NOMO-1 treated with dmso at 0.1 percent for 144 hours (cell line): ENCODE measurements around the gene DAB1.
A peak's percentile ranks its signal among the peaks of the same experiment; 100 is the strongest.

ENCODE experiments used
- DNase-seq: peaks from one replicate; lab custom pipeline; 2025; ENCODE audit not compliant: unreplicated experiment; lab: John Stamatoyannopoulos, UW

Gene DAB1

DNA sequence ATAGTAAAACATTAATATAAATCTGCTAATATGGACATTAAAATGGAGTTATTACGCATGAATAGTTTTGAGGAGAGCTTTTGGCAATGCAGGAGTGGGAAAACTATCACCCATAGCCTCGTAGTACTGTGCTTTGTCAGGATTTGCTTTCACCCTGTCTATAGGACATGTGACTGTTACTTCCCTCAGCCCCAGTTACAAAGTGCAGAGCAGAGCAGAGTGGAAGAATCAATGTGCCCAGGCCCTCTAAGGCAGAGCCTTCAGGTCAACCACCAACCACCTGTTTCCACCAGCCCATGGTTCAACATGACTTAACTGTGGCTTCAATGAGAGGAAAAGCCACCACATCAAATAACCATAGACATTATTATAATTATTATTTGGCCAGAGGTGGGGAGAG, 389.1 kb downstream of the DAB1 start:
- DNase-seq = no peak

DNA sequence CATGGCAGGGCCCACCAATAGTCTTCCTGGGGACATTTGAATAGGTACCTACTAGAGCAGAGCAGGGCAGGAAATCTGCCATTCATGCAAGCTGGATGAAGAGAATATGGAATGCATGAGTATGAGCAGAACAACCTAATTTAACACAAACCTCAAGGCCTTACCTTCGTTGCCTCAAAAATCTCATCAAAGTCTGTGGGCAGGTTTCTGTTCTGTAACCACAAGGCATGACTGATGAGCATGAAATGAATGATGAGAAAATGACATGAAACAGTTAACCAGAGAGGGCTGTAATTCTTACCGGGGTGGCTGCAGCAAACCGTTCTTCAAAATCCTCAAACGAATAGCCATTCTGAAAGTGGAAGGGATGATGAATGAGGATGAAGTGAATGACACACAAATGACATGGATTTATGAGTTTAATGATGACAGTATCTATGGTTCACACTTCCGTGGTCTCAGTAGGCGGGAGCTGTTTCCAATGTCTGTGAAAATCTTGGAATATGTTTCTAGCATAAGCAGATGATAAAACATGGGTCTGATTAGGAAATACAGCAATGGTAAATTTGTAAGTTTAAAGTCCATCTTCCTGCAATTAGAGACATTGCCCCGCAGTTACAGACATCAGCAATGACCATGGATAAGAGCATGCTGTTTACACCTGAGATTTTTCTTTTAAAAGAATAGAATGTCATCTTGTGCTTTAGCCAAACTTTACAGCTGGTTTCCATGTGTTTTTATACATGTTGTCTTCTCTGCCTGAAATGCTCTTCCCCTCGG, 390.4 kb downstream of the DAB1 start:
- no peak for DNase-seq

DNA sequence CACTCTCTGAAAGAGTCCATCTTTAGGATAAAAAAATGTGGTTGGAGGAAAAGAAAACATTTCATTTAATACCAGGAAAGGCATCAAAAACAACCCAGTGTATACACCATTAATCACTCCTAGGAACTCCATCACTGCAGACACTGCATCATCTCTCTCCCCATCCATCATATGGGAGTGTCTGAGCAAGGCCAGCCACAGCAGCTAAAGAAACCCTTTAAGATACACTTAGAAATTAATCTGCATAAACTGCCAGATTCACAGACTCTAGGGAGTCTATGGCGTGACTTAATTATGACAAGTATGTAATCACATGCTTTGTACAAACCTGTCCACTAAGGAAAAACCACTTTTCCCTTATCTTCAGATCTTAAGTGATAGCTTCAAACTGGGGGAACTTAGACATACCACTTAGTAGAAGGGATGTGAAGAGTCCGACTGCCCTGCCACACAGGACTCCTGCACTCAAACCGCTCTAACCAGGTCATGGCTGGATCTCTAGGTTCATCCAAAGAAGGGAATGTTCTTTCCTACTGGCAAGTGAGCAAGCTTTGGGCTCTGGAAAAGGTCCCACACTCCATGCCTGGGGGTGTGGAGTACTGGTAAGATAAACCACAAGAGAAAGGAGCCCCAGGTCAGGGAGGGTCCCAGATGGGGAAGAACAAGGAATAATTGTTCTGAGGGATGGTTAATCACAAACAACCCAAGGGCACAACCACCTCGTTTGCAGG, 397.1 kb downstream of the DAB1 start:
- DNase-seq = no peak

DNA sequence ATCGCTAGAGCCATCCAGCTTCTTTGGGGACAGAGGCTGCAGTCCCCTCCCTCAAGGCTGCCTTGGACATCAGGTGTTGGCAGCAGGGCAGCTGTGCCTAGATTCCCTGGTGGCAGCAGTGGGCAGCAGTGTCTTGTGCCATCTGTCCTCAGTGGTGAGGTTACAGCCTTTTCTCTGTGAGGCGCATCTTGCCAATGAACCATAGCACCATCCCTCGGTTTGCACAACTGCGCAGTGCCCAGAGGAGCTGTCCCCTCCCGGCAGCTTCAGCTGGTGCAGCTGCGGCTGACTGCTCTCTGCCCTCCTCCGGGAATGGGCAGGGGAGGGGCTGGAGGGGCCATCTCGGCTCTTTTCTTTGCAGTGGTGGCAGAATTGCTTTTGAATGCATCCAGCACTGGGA, 399.0 kb downstream of the DAB1 start:
- DNase-seq = no peak

DNA sequence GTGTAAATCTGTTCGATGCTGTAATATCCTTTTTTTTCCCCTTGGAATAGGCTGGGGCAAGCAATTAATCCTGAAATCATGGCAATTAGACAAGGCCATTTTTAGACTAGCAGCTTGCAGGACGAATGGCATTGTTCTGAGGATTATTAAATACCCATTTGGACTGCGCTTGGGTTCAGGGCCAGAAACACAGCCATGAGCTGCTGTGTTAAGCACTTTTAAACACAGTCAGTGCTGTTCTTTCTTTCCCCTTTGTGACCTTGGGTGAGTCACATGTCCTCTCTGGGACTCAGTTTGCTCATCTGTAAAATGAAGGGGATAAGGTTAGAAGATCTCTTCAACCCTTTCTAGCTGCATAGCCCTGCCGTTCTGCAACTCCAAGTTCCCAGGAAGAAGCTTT, 399.4 kb downstream of the DAB1 start:
- DNase-seq = no peak

DNA sequence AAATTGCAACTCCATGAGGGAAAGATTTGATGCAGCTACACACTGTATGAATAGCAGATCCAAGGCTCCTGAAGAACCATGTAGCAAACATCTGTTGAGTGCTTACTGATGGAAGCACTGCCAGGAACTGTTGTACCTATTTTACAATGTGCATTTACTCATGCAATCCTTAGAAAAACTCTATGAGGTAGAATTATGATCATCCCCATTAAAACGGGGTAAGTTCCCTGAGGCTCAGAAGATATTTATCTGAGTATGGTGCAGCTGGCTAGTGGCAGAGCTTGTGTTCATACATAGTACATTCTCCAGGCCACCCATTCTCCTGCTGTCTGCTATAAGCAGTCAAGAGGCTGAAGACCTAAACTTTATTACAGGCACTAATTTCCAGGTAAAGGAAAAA, 403.6 kb downstream of the DAB1 start:
- DNase-seq = no peak

DNA sequence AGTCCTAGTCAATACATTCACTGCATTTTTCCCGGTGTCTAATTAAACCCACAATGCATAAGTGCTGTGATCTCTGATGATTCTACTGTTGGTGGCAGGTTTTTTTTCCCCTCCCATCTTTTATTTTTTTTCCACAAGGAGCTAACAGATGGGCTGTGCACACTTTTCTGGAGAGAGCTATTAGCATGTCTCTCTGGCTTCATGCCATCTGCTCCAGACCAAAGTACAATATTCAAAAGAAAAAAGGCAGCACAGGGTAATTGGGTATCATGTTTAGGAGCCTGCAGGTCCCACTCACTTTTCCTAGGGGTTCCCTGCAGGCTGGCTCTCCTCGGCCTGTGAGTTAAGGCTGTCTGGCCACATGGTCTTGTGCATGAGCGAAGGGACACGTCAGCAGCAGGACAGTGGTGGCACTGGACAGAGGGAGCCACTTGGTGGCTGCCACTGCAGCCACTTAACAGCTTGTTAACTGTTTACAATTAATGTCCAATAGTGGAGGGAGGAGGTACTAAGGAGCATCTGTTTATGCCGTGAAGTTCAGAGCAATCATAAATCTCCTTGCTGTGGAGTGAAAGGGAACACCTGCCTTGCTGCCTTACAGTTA, 404.5 kb downstream of the DAB1 start:
- no peak for DNase-seq

DNA sequence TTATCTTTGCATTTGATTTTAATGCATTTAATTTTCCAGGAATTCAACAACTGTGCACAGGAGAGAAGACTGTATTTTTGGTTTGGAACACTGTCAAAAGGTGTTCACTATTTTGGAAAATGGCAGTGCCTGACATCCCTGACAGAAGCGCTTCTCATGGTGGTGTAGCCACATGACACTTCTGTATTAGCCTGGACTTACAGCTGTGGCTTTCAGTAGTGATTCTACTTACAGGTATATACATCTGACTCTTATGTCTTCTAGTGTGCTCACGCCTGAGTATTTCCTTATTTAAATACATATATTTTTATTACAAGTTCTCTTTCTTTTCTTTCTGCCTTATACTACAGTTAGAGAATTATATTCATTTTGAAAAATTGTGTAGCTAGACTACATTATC, 405.7 kb downstream of the DAB1 start:
- no peak for DNase-seq

DNA sequence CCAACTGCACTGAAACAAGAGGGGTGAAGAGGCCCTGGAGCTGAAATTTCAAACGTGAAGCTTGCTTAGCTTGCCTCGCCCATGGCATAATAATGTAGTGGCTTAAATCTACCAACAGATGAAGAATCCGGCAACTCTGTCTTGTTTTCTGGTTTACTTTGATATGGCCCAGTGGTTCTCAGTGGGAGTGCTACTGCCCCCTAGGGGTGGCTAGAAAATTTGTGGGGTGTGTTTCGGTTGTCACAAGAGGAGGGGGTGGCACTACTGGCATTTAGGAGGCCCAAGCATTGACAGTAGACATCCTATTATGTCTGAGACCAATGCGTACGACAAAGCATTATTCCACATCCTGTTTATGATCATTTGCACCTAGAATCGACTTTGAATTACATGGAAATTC, 406.1 kb downstream of the DAB1 start:
- DNase-seq = peak; percentile 6

DNA sequence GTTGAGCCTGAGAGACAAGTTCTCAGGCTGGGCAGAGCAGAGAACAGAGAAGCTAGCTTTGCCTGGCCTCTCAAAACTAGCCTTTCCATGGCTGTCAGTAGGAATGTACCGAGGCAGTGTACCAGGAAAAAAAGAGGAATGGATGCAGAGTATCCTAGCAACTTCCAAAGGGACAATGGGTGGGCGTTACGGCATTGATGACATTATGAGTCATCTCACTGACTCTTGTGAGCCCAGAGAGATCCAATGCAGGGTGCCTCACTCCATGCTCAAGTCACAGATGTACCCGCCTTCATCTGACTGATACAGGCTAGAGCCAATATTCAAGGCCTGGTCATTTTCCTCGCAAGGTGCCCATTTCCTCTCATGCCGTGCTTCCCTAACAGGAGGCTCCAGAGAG, 406.7 kb downstream of the DAB1 start:
- no peak for DNase-seq

DNA sequence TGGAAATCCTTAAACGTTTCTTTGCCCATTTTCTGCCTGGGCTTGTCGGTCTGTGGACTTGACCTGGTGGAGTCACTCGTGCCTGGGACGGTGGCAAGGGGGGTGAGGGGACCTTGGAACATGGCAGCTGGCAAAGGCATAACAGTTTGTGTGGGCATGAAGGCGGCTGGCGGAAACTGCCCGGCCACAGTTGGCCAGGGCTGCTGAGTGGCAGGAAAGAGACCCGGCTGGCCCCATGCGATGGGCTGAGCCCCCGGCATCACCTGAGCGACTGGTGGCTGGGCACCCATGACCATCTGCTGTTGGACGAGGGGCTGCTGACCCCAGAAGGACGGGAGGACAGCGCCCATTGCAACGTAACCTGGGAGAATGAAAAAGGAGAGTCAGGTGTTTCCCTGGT, 408.8 kb downstream of the DAB1 start:
- DNase-seq = no peak

DNA sequence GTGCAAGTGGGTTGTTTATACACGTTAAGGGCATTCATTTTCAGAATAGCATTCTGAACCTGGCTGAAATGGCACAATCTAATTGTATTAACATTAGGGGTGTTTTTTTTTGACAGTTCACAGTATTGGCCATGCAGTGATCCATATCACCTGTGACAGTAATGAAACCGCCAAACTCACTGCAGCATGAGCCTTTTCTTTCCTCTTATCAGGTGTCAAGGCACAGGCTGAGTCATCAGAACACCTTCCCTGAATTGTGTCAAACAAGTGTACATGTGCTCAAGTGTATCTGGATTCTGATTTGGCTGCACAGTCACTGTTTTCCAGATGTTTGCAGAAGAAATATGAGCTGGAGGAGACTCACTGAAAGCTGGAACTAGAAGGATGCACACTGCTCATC, 410.3 kb downstream of the DAB1 start:
- DNase-seq = no peak

DNA sequence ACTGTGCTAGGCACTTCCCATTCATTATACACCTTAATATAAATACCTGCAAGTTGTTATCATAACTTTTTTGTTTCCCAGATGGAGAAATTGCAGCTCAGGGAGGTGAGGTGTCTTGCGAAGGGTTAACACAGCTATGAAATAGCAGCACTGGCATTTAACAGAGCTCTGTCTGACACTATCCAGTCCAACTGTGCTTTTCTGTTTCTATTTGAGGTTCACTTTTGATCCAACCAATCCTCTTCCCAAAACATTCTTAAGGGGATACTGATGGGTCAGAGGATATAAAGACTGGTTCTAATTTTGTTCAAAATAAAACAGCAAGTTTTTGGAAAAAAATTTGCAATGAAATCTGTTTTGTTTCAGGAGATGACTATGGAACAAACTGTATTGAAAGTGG, 411.5 kb downstream of the DAB1 start:
- DNase-seq = no peak

DNA sequence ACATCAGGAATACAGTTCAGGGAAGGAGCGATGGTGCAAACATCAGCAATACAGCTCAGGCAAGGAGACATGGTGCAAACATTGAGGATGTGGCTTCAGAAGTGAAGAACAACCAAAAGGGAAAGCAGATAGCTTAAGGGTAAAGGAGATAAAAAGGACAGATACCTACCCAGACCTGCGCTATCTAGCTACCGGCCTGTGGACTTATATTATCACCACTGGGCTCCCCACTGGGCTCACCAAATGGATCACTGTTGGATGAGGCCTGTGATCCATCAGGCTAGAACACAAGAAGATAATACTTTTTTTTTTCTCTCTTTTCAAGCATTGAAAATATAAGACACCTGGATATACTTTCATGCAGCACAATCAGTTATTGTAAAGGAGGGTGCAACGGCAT, 413.3 kb downstream of the DAB1 start:
- no peak for DNase-seq

DNA sequence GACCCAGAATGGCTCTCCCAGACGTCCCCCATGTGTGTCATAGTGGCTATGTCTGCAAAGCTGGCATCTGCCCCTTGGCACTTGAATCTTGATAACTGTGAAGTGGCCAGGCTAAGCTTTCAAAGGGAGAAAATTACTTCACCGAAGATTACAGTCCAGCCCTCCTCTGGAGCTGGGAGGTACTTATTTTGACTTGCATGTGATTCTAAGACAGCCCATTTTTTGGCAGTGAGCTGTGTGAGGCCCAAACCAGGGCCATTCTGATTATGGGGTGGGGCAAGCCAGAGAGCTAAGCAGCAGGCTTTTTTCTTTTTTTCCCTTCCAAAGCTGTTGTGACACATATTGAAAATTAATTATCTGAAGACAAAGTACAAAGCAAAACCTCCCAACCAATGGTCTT, 415.9 kb downstream of the DAB1 start:
- no peak for DNase-seq

DNA sequence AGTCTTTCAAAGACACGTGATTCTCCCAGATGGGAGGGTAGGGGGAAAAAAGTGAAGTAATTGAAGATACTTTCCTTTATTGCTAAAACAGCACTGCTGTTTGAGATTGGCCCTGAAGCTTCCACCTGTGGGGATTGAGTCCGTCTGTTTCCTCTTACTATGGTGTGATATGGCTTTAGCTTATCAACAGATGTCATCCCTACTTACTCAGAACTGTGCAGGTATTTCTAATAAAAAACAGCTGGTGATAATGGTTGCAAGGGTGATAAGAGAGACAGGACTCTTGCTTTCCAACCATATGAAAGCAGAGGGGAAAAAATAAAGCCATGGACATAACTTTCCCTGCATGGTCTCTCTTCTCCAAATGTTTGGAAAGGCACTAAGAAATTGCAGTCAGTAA, 416.4 kb downstream of the DAB1 start:
- no peak for DNase-seq

DNA sequence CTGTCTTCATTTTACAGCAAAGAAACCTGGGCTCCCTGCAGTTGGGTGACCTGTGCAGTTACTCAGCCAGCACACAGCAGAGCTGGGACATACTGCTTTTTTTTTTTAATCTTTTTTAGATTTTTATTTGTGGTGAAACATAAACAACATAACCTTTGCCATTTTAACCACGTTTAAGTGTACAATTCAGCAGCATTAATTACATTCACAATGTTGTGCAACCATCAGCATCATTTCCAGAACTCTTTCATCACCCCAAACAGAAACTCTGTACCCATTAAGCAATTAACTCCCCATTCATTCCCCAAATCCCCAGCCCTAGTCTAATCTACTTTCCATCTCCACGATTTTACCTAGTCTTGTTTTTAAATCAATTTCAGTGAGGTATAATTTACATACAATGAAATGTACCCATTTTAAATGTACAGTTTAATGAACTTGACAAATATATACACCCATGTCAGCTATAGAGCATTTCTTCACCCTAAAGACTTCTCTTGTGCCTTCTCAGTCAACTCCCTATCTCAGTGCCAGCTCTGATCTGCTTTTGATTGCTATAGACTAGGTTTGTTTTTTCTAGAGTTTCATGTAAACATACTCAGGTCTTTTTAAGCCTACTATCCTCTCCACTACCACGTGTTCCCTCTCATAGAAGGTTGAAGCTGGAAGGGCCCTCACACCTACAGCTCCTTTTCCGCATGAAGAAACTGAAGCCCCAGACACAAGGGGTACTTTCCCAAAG, 420.3 kb downstream of the DAB1 start:
- DNase-seq = peak; percentile 12

DNA sequence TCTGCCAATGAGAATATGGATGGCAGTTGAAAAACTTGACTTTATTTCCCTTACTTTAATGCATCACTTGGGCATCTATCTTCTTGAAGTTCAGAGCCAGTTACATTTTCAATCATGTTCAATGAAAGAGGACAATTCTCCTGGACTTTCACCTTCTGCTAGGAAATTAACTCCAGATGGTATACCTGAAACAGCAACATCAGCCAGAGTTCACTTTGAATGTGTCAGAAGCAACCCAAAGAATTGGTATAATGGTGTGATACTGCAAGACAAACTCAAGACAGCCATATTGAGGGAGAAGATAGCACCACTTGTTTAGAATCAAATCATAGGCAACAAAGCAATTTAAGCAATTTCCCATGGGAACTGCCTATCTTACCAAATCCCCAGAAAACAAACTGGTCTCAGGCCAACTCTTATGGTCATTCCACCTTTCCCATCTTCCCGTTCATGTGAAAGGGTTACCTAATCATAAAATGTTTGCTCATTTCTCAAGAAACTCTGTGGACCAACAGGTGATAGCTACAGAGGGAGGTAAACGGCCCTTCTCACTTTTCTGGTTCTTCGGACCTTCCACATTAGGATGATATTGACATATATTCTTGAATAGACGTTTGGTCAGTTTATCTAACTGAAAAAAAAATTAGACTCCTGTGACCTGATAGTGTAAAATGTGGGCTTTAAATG, 428.3 kb downstream of the DAB1 start:
- no peak for DNase-seq

DNA sequence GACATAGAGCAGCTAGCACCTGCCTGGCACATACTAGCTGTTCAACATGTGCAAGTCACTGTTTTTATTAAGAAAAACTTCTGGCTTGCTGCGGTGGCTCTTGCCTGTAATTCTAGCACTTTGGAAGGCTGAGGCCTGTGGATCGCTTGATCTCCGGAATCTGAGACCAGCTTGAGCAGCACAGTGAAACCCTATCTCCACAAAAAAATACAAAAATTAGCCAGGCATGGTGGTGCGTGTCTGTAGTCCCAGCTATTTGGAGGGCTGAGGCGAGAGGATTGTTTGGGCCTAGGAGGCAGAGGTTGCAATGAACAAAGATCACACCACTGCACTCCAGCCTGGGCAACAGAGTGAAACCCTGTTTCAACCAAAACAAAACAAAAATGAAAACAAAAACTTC, 430.4 kb downstream of the DAB1 start:
- DNase-seq = no peak

DNA sequence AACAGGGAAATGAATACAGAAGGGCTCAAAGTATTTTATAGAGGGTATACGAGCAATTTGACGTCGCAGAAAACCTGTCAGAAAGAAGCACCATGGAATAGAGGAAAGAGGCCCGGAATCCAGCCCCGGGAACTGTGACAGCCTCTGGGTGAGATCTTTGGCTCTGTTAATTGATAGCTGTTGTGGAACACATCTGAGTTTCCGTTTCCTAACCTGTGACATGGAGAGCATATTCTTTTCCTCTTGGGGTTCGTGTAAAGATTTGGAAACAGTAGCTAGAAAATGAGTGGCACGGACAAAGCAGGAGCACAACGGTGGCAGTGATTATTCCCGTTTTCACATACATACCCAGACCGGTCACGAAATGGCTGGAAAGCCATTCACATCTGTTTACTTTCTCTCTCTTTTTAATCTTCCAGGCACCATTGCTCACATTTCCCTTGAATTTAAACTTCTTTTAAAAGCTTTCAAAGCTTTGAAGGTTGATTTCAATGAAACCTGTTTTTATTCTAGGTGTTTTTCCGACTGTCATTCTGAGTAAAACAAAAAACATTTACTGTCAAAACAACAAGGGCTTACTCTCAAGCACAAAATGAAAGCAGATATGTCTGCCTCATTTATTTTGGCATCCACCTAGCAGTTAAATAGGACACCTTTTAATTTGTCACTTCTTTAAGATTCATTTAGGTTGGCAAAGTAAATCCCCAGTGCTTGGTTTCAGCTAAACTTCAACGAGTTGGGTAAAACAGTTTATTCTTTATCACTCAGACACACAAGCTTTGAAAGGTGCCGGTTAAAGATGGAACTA, 431.3 kb downstream of the DAB1 start:
- no peak for DNase-seq
